ENCODE results near the gene KCTD13. TPM values are rescaled to one million over a fixed set of nuclear protein-coding genes. Genes with fewer than 3 reads are reported as not detected.

Gene KCTD13
- total RNA-seq, 1 experiment from 2014 or later = 8.2 TPM

DNA sequence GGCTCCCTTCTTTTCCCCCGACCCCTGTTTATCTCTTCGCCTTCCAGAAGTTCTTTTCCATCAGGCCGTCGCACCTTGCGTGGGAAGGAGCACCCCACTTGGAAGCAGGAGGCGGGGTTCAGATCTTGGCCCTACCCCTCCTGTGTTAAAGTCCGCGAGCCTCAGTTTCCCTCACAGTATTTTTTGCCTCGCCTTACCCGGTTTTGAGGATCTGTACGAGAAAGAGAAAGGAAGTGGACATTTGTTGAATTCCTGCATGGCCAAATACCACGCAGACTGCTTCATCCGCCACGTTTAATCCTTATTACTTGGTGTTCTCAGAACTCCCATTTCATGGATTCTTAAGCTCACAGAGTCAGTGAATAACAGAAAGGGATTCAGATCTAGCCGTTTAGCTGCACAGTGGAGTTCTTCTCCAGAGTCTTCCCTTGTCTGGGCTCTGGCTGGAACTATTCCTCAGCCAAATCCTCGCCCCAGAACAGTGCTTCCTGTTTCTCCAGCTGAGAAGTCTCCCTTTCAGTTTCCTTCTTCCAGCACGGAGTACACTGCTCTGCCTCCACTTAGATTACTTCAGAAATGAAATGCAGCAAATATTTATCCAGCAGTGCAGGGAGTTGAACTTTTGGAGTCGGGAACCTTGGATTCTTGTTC lies 36.4 kb upstream of the KCTD13 start:
- DNase-seq = peak; percentile 20
- Histone ChIP-seq H4K20me1 (ENCODE audit: low read length) (no peaks in the 10 kb centered on the region), H3K27me3 (ENCODE audit: low read length) (no peaks in the 10 kb centered on the region), H3F3A (ENCODE audit: low read length, unreplicated experiment) (no peaks in the 10 kb centered on the region), H3K36me3 (ENCODE audit: low read depth, low read length) (no peaks in the 10 kb centered on the region), H3K79me2 (ENCODE audit: low read length) (no peaks in the 10 kb centered on the region), H3K9me2 (replicated peaks; ENCODE audit: low read length) (no peaks in the 10 kb centered on the region), H3K4me3 (ENCODE audit: low read length) (peak overlapping the region; percentile 77), H3K4me1 (ENCODE audit: insufficient read depth, low read length) (peaks cover 11% of the 10 kb centered on the region), H2AFZ (ENCODE audit: low read length) (peak overlapping the region; percentile 96), H3K4me2 (ENCODE audit: low read length) (peak overlapping the region; percentile 98), H3K9ac (ENCODE audit: low read length) (peak overlapping the region; percentile 90), H3K27ac (ENCODE audit: low read length) (peak overlapping the region; percentile 32), H3K9me3 (ENCODE audit: low read length) (no peaks in the 10 kb centered on the region)
- CTCF ChIA-PET = interaction anchor here (0.6 to 0.9 kb wide), 2 partner anchors 11 to 13 kb away, joined by 3 to 5 read pairs; partner anchors contain the start of gene TAOK2
- TSS peak; percentile 73 for BruUV-seq (replicated peaks)
- intact Hi-C loops (cut with micrococcal nuclease) = no loop called here
- TF ChIP-seq EZH2phosphoT487 (IDR thresholded peaks at IDR 0.05; ENCODE audit: borderline replicate concordance, low read length) (no peak), EZH2 (IDR thresholded peaks at IDR 0.05; ENCODE audit: low read length, unreplicated experiment) (no peak)
- TF ChIP-seq, protein P1, sequence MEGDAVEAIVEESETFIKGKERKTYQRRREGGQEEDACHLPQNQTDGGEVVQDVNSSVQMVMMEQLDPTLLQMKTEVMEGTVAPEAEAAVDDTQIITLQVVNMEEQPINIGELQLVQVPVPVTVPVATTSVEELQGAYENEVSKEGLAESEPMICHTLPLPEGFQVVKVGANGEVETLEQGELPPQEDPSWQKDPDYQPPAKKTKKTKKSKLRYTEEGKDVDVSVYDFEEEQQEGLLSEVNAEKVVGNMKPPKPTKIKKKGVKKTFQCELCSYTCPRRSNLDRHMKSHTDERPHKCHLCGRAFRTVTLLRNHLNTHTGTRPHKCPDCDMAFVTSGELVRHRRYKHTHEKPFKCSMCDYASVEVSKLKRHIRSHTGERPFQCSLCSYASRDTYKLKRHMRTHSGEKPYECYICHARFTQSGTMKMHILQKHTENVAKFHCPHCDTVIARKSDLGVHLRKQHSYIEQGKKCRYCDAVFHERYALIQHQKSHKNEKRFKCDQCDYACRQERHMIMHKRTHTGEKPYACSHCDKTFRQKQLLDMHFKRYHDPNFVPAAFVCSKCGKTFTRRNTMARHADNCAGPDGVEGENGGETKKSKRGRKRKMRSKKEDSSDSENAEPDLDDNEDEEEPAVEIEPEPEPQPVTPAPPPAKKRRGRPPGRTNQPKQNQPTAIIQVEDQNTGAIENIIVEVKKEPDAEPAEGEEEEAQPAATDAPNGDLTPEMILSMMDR (conservative IDR thresholded peaks at IDR 0.05; ENCODE audit: low read depth, low read length) = no peak
- POLR2A ChIA-PET (ENCODE audit: unreplicated experiment) = interaction anchor here (0.7 to 0.8 kb wide), 2 partner anchors 42 to 63 kb away, joined by 4 to 5 read pairs; partner anchors contain the start of gene SEZ6L2
- peak; percentile 25; the same call in 1 of the 2 replicates for ATAC-seq

DNA sequence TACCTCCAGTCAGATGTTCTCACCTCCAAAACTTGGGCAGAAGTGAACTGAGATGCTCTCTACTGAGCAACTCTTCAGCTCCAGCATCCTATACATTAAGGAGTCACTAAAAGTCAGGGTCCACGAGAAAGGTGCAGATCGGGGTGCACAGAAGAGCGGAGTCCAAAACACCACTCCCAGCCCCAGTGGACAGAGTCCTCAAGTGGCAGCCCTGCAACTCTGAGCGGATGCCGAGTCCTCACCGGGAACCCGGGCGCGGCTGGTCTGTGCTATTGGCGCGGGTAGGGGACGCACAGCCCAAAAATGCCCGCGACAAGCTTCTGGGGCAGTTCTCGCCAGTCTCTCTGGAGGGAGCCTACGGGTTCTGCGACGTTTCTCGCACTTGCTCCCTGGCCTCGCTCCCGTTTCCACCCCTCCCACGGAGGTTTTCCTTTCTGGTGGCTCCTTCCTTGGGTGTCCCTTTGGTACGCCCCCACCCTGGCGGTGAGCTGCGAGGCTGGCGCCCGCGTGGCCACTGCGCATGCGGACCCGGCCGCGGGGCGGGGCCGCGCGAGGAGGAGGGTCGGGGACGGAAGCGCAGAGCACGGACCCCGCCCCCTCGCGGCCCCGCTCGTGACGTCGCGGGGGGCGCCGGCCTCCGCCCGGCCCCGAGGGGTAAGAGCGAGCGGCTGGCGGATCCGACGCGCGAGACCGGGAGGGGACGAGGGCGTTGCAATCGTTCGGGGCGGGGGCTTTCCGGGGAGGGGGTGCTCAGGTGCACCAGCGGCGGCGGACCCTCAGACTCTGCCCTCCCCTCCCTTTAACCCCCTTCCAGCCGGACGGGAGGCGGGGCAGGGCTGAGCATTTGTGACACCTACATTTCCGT lies 35.7 kb upstream of the KCTD13 start, which contains the start of gene TMEM219:
TSS of gene TMEM219 (plus strand) at position 601 of the 865 bp plus-strand sequence. CDS start 1,065 bp downstream, outside the sequence.
- peak within 1 kb of the TSS; percentile 96 for H2AFZ ChIP-seq (ENCODE audit: low read length)
- no peaks in the 10 kb centered on the region for H3K79me2 ChIP-seq (ENCODE audit: low read length)
- intact Hi-C loops (cut with micrococcal nuclease) = no loop called here
- ATAC-seq (peak; percentile 92), DNase-seq (peak; percentile 89)
- no peaks in the 10 kb centered on the region for H3K27me3 ChIP-seq (ENCODE audit: low read length)
- peaks cover 11% of the 10 kb centered on the region for H3K4me1 ChIP-seq (ENCODE audit: insufficient read depth, low read length)
- peak within 1 kb of the TSS; percentile 76 for H3K27ac ChIP-seq (ENCODE audit: low read length)
- no peaks in the 10 kb centered on the region for H3K9me3 ChIP-seq (ENCODE audit: low read length)
- H3K36me3 ChIP-seq (ENCODE audit: low read depth, low read length) = no peaks in the 10 kb centered on the region
- H3K9ac ChIP-seq (ENCODE audit: low read length) = peak within 1 kb of the TSS; percentile 90
- H3F3A ChIP-seq (ENCODE audit: low read length, unreplicated experiment) = no peaks in the 10 kb centered on the region
- no peaks in the 10 kb centered on the region for H4K20me1 ChIP-seq (ENCODE audit: low read length)
- BruUV-seq (replicated peaks) = TSS peak; percentile 87
- ChIA-PET CTCF (interaction anchor here (0.6 to 0.9 kb wide), 2 partner anchors 12 kb away, joined by 3 to 5 read pairs; partner anchors contain the start of gene TAOK2), POLR2A (ENCODE audit: unreplicated experiment) (interaction anchor here (0.7 kb wide), 1 partner anchor 41 kb away, joined by 4 read pairs; no protein-coding TSS in a partner anchor)
- peak within 1 kb of the TSS; percentile 98 for H3K4me2 ChIP-seq (ENCODE audit: low read length)
- no peaks in the 10 kb centered on the region for H3K9me2 ChIP-seq (replicated peaks; ENCODE audit: low read length)
- peak within 1 kb of the TSS; percentile 77 for H3K4me3 ChIP-seq (ENCODE audit: low read length)
- TF ChIP-seq, protein P1 (conservative IDR thresholded peaks at IDR 0.05; ENCODE audit: low read depth, low read length) = no peak; the same call in 1 of the 2 replicates
- no peak for TF ChIP-seq EZH2phosphoT487 (IDR thresholded peaks at IDR 0.05; ENCODE audit: borderline replicate concordance, low read length)
- TF ChIP-seq EZH2 (IDR thresholded peaks at IDR 0.05; ENCODE audit: low read length, unreplicated experiment) = no peak

Data from PC-3 (cell line).